GM19099 (cell line): ENCODE measurements around the gene PIGO.

ENCODE experiments used
- POLR2A ChIP-seq: IDR thresholded peaks from 3 replicates; pipeline ENCODE4 v1.6.1; 2011; ENCODE audit warnings: low read depth; ENCODE audit not compliant: insufficient read length; ENCODE audit errors: extremely low read depth

Gene PIGO

DNA sequence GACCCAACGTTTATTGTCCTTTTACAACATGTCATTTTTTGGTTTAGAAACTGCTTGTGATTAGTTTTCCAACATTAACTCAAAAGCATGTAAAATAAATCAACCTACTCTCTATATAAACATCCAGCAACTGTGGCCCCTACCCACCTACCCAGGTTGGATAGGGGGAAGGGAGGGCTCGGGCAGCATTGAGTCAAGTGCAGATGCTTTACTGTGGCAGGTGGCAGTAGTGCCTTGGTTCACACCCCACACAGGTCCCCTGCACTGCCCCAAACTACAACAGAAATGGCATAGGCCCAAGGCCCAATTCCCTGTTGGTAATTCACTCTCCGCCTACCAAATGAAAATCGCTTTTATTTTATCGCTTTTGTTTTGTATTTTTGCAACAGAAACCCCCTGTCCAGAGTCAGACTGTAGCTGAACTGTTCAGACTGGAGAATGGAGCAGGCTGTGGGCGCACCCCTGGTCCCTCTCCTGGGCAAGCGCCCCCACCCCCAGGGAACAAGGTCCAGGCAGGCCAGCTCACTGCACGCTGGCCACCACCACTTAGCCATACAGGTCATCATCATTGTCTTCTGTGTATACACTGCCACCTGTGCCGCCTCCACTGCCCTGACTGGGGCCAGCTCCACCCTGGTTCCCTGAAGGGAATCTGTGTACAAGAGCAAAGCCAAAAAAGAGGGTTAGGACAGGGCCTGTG lies 39.7 kb downstream of the PIGO start:
- TF ChIP-seq POLR2A: no peak

DNA sequence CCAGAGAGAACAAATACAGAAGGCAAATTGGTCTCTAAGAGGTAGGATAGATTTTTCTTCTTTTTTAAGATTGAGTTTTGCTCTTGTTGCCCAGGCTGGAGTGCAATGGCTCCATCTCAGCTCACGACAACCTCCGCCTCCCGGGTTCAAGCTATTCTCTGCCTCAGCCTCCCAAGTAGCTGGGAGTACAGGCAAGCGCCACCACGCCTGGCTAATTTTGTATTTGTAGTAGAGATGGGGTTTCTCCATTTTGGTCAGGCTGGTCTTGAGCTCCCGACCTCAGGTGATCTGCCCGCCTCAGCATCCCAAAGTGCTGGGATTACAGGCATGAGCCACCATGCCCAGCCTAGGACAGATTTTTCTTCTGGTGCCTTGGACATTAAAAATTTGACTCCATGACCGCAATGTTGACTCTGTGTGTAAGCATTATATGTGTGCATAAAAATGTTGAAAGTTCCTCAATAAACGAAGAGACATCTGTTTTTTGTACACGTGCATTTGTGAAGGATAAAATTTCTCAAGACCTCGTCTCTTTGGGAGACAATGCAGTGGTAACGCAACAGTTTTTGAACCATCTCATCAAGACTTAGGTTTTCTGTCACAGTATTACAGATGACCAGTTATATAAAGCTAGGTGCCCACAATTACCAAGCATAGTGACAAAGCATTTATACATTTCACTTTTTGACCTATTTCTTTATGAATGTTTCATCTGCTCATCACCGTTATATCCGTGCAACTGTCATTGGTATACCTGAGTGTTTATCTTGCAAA lies 41.3 kb downstream of the PIGO start:
- no peak for TF ChIP-seq POLR2A

DNA sequence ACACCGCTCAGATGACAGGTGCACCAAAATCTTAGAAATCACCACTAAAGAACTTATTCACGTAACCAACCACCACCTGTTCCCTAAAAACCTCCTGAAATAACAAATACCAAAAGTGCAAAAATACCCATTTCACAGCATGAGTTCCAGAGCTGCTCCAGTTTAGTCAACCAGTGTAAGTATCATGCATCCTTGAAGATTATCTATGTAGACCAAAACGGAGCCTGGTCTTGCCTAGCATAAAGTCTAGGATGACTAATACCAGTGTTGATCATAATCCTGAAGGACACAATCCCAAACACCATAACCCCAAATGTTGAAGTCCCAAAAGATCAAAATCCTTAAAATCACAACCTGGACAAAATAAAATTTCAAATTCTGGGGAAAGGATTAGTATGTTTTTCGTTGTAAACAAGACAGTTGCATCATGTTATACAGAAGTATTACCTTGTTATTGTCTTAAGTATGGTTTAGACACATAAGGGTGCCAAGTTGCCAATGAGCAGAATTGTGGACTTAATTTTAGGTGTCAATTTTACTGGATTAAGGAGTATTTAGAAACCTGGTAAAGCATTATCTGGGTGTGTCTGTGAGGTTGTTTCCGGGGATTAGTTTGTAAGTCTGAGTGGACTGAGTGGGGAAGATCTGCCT lies 42.1 kb downstream of the PIGO start:
- no peak for TF ChIP-seq POLR2A

DNA sequence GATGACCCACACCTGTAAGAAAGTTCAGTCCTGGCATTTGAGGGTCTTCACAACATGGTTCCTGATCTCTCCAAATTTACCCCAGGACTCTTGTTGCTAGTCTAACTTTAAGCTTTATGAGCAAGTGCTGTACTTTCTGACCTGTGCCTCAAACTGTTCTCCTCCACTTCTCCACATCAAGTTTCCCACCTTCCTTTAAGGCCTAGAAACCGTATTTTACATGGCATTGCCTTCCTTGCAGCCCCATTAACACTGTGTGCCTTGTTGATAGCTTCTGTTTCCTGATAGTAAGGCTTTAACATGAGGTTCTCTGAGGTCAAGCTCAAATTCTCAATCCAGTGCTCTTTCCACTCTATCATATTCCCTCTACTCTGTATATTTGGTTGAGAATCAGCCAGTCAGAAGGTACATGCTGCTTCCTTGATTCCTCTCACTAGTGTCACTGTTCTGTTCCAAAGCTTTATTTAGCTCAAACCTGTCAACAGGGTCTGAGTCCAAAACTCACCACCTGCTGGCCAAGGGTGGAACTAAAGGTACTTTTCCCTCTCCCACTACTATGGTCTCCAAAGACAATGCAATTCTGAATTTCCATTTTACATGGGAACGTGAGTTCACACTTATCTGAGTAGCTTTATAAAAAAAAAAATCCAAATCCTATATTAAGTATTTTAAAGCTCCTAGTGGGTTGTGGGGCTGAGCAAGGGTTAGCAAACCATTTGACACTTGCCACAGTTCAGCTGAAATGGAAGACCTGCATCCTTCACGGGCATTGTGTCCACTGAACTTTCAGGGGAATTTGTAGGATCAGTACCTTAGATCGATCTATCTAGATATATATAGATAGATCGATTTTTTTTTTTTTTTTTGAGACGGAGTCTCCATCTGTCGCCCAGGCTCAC lies 45.1 kb downstream of the PIGO start:
- TF ChIP-seq POLR2A: no peak

DNA sequence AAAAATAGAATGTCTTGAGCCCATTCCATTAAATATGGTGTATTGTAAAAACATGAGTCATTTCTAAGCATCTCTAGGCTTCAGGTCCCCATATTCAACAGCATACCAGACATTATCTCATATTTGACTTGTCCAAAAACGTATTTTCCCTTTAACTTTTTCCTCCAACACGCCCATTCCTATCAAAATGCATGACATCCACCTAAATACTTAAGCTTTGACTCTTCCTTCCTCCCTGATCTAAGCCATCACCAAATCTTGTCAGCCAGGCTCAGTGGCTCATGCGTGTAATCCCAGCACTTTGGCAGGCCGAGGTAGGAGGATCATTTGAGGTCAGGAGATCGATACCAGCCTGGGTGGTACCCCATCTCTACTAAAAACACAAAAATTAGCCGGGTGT lies 47.9 kb downstream of the PIGO start:
- no peak for TF ChIP-seq POLR2A

DNA sequence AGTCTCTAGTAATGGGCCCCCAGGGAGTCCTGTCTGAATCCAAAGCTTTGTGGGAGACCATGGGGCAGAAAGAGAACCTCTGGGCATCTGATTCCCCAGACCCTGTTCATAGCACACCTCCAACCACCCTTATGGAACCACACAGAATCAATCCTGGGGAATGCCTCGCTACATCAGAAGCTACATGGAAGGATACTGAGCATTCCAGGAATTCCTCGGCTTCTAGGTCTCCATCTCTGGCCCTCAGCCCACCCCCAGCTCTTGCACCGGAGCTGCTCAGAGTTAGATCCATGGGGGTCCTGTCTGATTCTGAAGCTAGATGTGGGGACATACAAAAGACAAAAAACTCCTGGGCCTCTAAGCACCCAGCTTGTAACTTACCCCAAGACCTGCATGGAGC lies 52.3 kb downstream of the PIGO start:
- no peak for TF ChIP-seq POLR2A

DNA sequence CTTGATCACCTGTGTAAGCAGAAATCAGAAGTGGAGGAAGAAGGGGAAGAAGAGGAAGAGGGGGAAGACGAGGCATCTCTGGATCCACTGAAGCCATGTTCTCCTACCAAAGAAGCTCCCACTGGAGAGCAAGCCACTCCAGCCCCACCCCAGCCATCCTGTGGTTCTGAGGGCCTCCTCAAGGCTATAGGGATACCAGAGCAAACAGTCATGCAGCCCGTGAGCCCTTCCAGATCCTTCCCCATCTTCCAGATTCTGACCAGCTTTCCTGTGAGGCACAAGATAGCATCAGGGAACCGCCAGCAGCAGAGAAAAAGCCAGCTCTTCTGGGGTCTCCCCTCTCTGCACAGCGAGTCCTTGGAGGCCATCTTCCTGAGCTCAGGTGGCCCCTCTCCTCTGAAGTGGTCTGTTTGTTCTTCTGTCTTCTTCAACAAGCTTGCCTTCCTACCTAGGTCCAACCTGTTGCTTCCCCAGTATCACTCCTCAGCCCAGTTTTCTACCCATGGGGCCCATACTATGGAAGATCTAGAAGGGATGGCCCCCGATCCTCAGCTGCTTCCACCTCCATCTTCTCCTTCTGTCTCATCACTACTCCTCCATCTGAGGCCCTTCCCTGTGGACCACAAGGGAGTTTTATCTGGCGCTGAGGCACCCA lies 53.4 kb downstream of the PIGO start:
- no peak for TF ChIP-seq POLR2A

DNA sequence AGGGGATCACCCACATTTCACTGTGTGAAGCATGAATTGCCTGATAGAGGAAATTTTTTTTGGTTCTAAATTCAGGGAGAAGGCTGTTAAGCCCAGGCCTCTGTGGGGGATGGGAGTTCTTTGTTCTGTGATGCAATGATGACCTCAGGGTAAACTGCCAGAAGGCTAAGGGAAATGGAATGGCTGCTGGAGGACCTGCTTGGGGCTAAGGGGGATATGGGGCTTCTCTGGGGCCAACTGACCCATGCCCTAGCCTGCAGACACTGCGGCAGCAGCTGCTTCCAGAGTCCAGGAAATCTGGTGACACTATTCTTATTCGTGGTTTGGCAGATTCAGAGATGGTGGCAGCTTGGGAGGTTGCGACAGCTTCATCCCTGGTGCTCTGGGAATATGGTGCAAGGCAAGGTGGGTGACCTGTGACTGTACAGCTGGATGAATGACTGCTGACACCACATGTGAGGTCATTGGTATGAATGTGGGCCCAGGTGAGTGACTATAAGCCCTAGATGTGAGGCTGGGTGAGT lies 54.2 kb downstream of the PIGO start:
- no peak for TF ChIP-seq POLR2A
